ENCODE data around the gene MTHFD2. TPM values are rescaled to one million over a fixed set of nuclear protein-coding genes. Genes with fewer than 3 reads are reported as not detected.

Gene MTHFD2
- total RNA-seq (100 to 1,000 TPM in 1 of 6 donors, 10 to 100 TPM in 5; 23.7 to 288 (median 31.9) TPM), polyA plus RNA-seq (10 to 100 TPM; 10.2 to 14.3 TPM)

DNA sequence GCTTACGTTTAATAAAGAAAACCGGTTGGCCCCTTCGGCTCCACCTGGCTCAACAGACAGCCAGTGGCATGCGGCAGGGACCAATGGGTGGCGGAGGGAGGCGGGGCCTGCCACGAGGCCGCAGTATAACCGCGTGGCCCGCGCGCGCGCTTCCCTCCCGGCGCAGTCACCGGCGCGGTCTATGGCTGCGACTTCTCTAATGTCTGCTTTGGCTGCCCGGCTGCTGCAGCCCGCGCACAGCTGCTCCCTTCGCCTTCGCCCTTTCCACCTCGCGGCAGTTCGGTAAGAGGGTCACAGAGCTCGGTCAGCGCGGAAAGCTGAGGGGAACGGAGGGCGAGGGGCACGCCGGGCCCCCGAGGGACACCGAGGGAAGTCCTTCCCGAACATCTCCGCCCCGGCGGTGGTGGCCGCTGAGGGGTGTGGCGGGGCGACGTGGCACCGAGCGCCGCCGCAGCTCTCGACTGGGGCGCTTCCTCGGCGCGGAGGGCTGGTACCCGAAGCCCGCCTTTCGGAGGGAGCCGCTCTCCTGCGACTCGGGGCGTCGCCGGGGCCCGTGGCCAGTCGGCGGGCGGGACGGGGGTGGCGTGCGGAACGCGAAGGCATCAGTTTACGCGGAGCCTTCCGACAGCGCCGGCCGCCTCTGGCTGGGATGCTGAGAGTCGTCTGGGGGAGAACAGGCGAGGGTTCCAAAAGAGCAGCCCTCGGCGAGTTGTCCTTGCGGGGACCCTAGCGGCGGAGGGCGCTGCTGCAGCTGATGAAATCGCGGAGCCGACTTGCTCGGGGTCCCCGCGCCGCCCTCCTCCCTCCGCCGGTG lies at the start of gene MTHFD2:
Gene MTHFD2, plus strand, starts transcription at position 155 of the 814 bp plus-strand sequence. Its CDS starts 27 bp downstream, at position 182.
- Histone ChIP-seq H3K27ac (peak within 1 kb of the TSS; percentile 73 to 84 (median 78)), H3K4me1 (peaks cover 6 to 21% (median 16%) of the 10 kb centered on the region in 3 donors), H3K4me3 (peak within 1 kb of the TSS; percentile 53 to 92 (median 63)), H3K9me3 (no peaks in the 10 kb centered on the region), H3K36me3 (no peaks in the 10 kb centered on the region), H3K27me3 (no peaks in the 10 kb centered on the region)
- TF ChIP-seq, protein P1, sequence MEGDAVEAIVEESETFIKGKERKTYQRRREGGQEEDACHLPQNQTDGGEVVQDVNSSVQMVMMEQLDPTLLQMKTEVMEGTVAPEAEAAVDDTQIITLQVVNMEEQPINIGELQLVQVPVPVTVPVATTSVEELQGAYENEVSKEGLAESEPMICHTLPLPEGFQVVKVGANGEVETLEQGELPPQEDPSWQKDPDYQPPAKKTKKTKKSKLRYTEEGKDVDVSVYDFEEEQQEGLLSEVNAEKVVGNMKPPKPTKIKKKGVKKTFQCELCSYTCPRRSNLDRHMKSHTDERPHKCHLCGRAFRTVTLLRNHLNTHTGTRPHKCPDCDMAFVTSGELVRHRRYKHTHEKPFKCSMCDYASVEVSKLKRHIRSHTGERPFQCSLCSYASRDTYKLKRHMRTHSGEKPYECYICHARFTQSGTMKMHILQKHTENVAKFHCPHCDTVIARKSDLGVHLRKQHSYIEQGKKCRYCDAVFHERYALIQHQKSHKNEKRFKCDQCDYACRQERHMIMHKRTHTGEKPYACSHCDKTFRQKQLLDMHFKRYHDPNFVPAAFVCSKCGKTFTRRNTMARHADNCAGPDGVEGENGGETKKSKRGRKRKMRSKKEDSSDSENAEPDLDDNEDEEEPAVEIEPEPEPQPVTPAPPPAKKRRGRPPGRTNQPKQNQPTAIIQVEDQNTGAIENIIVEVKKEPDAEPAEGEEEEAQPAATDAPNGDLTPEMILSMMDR (IDR thresholded peaks at IDR 0.05) = peak; percentile 64 to 76 (median 69)
- DNase-seq (peak; percentile 90 to 96 (median 94)), ATAC-seq (peak; percentile 95 to 99 (median 97)), FAIRE-seq (no peak)
- WGBS, 2 donors = 1% methylated on average over 81 to 96 of the region's 96 CpGs
- intact Hi-C loops (cut with DNase I) = no loop called here

DNA sequence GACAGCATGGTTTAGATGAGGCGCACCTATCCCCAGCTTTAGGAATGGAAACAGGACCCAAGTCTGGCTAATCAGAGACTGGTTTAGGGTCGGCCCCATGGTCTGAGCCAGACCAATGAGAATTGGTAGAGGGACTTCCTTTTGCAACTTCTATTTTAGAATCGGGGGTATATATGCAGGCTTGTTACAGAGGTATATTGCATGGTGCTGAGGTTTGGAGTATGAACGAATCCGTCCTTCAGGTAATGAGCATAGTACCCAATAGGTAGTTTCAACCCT lies 49.2 kb upstream of the MTHFD2 start:
- intact Hi-C loops (cut with DNase I) = no loop called here
- no peak for DNase-seq
- TF ChIP-seq, protein P1 (IDR thresholded peaks at IDR 0.05) = no peak
- FAIRE-seq = no peak
- Histone ChIP-seq H3K27ac (no peak overlapping the region), H3K9me3 (peaks cover 0 to 4% (median 0%) of the 10 kb centered on the region in 4 donors), H3K27me3 (no peaks in the 10 kb centered on the region), H3K4me3 (peak overlapping the region in 1 of 4 donors; percentile 78), H3K4me1 (peaks cover 0 to 11% (median 7%) of the 10 kb centered on the region in 3 donors), H3K36me3 (no peaks in the 10 kb centered on the region)
- WGBS, 2 donors = 72 to 79% methylated on average over 5 of the region's 5 CpGs
- ATAC-seq = no peak

DNA sequence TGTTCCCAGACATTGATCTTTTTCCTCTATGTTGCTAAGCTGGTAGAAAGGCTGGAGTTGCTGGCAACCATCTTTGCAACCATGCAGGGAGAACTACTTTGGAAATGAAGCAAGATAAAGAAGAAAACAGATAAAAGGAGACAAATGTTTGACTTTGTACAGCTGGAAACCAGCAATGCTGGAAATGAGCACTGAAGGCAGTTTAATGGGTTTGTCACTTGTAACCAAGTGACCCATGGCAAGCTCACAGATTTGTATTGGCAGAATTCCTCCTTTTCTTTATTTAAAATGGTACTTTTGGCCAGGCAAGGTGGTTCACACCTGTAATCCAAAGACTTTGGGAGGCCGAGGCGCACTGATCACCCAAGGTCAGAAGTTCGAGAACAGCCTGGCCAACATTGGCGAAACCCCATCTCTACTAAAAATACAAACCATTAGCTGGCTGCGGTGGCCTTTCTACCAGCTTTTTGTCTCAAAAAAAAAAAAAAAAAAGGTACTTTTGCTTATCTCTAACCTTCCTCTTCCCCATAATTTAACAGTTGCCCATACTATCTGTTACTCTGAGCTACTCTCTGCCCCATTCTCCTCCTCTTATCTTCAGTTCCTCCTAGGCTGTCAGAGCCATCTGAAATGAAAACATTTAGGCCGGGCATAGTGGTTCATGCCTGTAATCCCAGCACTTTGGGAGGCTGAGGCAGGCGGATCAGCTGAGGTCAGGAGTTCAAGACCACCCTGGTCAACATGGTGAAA lies 48.7 kb upstream of the MTHFD2 start:
- ATAC-seq (no peak), DNase-seq (no peak), FAIRE-seq (no peak)
- Histone ChIP-seq H3K9me3 (peaks cover 0 to 4% (median 0%) of the 10 kb centered on the region in 4 donors), H3K4me3 (no peak overlapping the region), H3K27ac (no peak overlapping the region), H3K36me3 (no peaks in the 10 kb centered on the region), H3K27me3 (no peaks in the 10 kb centered on the region), H3K4me1 (peaks cover 0 to 11% (median 7%) of the 10 kb centered on the region in 3 donors)
- TF ChIP-seq, protein P1 (IDR thresholded peaks at IDR 0.05) = no peak
- intact Hi-C loops (cut with DNase I) = no loop called here
- 77 to 84% methylated on average over 7 of the region's 7 CpGs for WGBS, 2 donors

DNA sequence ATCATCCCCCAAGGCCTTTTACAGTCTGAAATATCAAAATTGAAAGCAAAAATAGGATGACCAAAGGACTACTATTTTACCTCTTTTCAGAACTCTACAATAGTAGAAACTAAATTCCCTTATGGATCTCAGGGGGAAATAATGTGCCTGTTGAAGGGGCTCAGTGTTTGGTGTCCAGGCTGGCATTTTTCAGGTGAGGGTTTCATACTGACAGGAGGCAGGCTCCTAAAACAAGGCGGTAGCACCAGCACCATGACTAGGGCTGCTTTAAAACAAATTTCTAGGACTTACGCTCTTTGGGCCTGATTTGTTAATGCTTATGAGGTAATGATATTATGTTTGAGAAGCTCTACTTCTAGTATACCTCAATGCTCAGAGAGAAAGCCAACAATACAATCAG lies 45.5 kb upstream of the MTHFD2 start:
- no peak for ATAC-seq
- no peak for FAIRE-seq
- no peak for DNase-seq
- Histone ChIP-seq H3K36me3 (peaks cover 0 to 11% (median 6%) of the 10 kb centered on the region in 3 donors), H3K27me3 (no peaks in the 10 kb centered on the region), H3K4me1 (peaks cover 0 to 5% (median 4%) of the 10 kb centered on the region in 3 donors), H3K27ac (no peak overlapping the region), H3K4me3 (no peak overlapping the region), H3K9me3 (peaks cover 0 to 4% (median 0%) of the 10 kb centered on the region in 4 donors)
- 93 to 96% methylated on average over 2 of the region's 2 CpGs for WGBS, 2 donors
- intact Hi-C loops (cut with DNase I) = no loop called here
- TF ChIP-seq, protein P1 (IDR thresholded peaks at IDR 0.05) = no peak
